Lung (tissue), 12 donors: ENCODE measurements around the gene KCNA1. TPM values are rescaled to one million over a fixed set of nuclear protein-coding genes. Genes with fewer than 3 reads are reported as not detected.
"Not testable (repeated sequence)": the region's sequence is repeated elsewhere in the genome, so short reads cannot be mapped to it uniquely, and the experiment has no call there.

ENCODE experiments used
- ATAC-seq: fragments of 200-7000 bp; cut with Tn5 transposase; one replicate; pipeline ENCODE4 v1.9.1; 2020; ENCODE audit warnings: moderate number of reproducible peaks; ENCODE audit not compliant: insufficient read depth, low FRiP score
- DNase-seq, 3 donors: peaks; one replicate each; pipeline ENCODE4 v3.0.0-alpha.2; 2013 to 2017
- H3K27ac ChIP-seq, 2 donors: one replicate each; pipeline ENCODE4 v1.5.1; 2013; ENCODE audit warnings: mild to moderate bottlenecking in 2 of 2, moderate library complexity in 2 of 2, control low read depth in 1 of 2, inconsistent platforms in 1 of 2, low read depth in 1 of 2, low read length in 1 of 2
- H3K27me3 ChIP-seq, 3 donors: one replicate each; pipeline ENCODE4 v1.5.1; 2013; ENCODE audit warnings: low read length in 2 of 3; ENCODE audit not compliant: control insufficient read depth in 3 of 3, insufficient read depth in 3 of 3
- H3K36me3 ChIP-seq, 4 donors: one replicate each; pipeline ENCODE4 v1.5.1; 2013; ENCODE audit warnings: low read length in 4 of 4, mild to moderate bottlenecking in 1 of 4, moderate library complexity in 1 of 4; ENCODE audit not compliant: control insufficient read depth in 4 of 4, insufficient read depth in 4 of 4
- H3K4me1 ChIP-seq, 5 donors: one replicate each; pipeline ENCODE4 v1.5.1; 2013; ENCODE audit warnings: low read length in 5 of 5, mild to moderate bottlenecking in 2 of 5, moderate library complexity in 1 of 5; ENCODE audit not compliant: control insufficient read depth in 5 of 5, insufficient read depth in 5 of 5
- H3K4me3 ChIP-seq: one replicate; pipeline ENCODE4 v1.5.1; 2013; ENCODE audit warnings: mild to moderate bottlenecking, control low read depth, moderate library complexity
- H3K9ac ChIP-seq, 2 donors: one replicate each; pipeline ENCODE4 v1.5.1; 2013; ENCODE audit warnings: low read length in 2 of 2, control low read depth in 1 of 2; ENCODE audit not compliant: insufficient read depth in 1 of 2
- H3K9me3 ChIP-seq, 4 donors: one replicate each; pipeline ENCODE4 v1.5.1; 2013; ENCODE audit warnings: low read length in 3 of 4, mild to moderate bottlenecking in 1 of 4, moderate library complexity in 1 of 4; ENCODE audit not compliant: control insufficient read depth in 4 of 4, insufficient read depth in 3 of 4
- CTCF ChIP-seq: IDR thresholded peaks from 2 replicates; pipeline ENCODE4 v1.5.1; 2012; ENCODE audit warnings: mild to moderate bottlenecking; ENCODE audit errors: control extremely low read depth, extremely low read depth
- WGBS, 2 donors: extraction: QIAGEN DNeasy Blood & Tissue Kit; methylation state at CpG; one replicate each; pipeline ENCODE4 v1.1.7; 2013; 5-methylcytosine and 5-hydroxymethylcytosine counted together
- polyA plus RNA-seq, 2 donors: library from polyadenylated mRNA; stranded (reverse); fragments of 200-250 nt; gene quantifications; one replicate each; pipeline ENCODE4 v1.2.1, GENCODE V29; 2013
- total RNA-seq, 2 donors: library from RNA; depleted of rRNA in 1 of 2; stranded (reverse); fragments of >200 nt in 1 of 2; gene quantifications; one replicate each; pipeline ENCODE4 v1.2.1, GENCODE V29; 2014 to 2021
- donor health status: control.
- donor health status: control.
- donor health status: Bipolar disorder and iron deficiency.
- donor health status: healthy.
- donor health status: DM: yes; HTN: yes; CAD: no.

Gene KCNA1
- total and polyA plus RNA-seq, 4 donors = 0.07 to 0.24 (median 0.09) TPM; not detected in 1

DNA sequence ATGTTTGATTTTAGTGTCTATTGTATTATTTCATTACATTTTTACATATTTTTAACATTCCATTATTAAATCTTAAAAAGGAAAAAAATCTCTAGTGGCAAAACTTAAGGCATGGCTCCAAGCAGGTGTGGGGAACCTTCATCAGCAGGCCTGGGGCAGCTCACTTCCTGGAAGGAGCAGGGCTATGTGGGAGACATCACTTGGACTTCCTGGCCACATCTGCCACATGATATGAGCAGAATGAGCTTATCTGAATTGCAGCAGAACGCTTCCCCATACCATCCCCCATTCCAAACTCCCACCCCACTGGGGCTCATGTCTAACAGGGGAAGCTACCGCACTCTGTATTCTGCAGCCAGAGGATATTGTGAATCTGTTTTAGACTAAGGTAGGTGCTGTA is 35.0 kb upstream of the KCNA1 start:
- ATAC-seq (no peak), DNase-seq (no peak)
- 59 to 61% methylated on average over 2 of the region's 2 CpGs for WGBS, 2 donors
- Histone ChIP-seq H3K9me3 (peaks cover 0 to 10% (median 0%) of the 10 kb centered on the region in 4 donors), H3K36me3 (no peaks in the 10 kb centered on the region), H3K27ac (no peak overlapping the region), H3K4me3 (no peak overlapping the region), H3K9ac (no peak overlapping the region), H3K27me3 (peaks cover 0 to 16% (median 10%) of the 10 kb centered on the region in 3 donors), H3K4me1 (no peaks in the 10 kb centered on the region)
- TF ChIP-seq CTCF = no peak

DNA sequence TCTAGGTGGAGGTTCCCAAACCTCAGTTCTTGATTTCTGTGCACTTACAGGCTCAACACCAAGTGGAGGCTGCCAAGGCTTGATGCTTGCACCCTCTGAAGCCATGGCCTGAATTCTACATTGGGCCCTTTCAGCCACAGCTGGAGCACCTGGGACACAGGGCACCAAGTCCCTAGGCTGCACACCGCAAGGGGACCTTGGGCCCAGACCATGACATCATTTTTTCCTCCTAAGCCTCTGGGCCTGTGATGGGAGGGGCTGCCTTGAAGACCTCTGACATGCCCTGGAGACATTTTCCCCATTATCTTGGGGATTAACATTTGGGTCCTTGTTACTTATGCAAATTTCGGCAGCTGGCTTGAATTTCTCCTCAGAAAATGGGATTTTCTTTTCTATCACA is 30.2 kb upstream of the KCNA1 start:
- peaks cover 0 to 12% (median 0%) of the 10 kb centered on the region in 3 donors for H3K27me3 ChIP-seq
- not testable (repeated sequence) for H3K9ac ChIP-seq, ATAC-seq, H3K4me1 ChIP-seq, H3K4me3 ChIP-seq, H3K36me3 ChIP-seq, DNase-seq, H3K27ac ChIP-seq
- H3K9me3 ChIP-seq = peaks cover 0 to 13% (median 0%) of the 10 kb centered on the region in 4 donors
- WGBS, 2 donors = 94 to 95% methylated on average over 2 of the region's 2 CpGs

- Histone ChIP-seq H3K27ac (no peak overlapping the region), H3K36me3 (no peaks in the 10 kb centered on the region), H3K4me3 (no peak overlapping the region), H3K9ac (no peak overlapping the region), H3K9me3 (peaks cover 0 to 13% (median 0%) of the 10 kb centered on the region in 4 donors), H3K27me3 (peaks cover 0 to 4% (median 0%) of the 10 kb centered on the region in 3 donors), H3K4me1 (no peaks in the 10 kb centered on the region)
- no peak for TF ChIP-seq CTCF
- ATAC-seq (no peak), DNase-seq (no peak)
- 83 to 87% methylated on average over 20 of the region's 20 CpGs for WGBS, 2 donors
Measured at GRCh38 chr12:4881266-4882064, 28.2 kb upstream of the KCNA1 start.

GRCh38 chr12:4891866-4892265 is 17.8 kb upstream of the KCNA1 start:
- no peak for TF ChIP-seq CTCF
- ATAC-seq (no peak), DNase-seq (no peak)
- Histone ChIP-seq H3K4me3 (no peak overlapping the region), H3K27me3 (peaks cover 0 to 60% (median 17%) of the 10 kb centered on the region in 3 donors), H3K27ac (no peak overlapping the region), H3K9ac (no peak overlapping the region), H3K4me1 (no peaks in the 10 kb centered on the region), H3K9me3 (no peaks in the 10 kb centered on the region), H3K36me3 (no peaks in the 10 kb centered on the region)
- WGBS, 2 donors = 56 to 74% methylated on average over 5 of the region's 5 CpGs
